NOMO-1 treated with DMSO at 0.1 percent for 48 hours (cell line): ENCODE measurements around the gene TUBB4B.
A peak's percentile ranks its signal among the peaks of the same experiment; 100 is the strongest.
"Not testable (repeated sequence)": the region's sequence is repeated elsewhere in the genome, so short reads cannot be mapped to it uniquely, and the experiment has no call there.

Experiments
- DNase-seq: peaks from one replicate; lab custom pipeline; 2025; ENCODE audit not compliant: unreplicated experiment; lab: John Stamatoyannopoulos, UW

The TUBB4B gene

GRCh38 chr9:137236238-137236935 is 4.7 kb upstream of the TUBB4B start:
- DNase-seq = peak; percentile 91

GRCh38 chr9:137236936-137237421 is 4.1 kb upstream of the TUBB4B start:
- DNase-seq = no peak

GRCh38 chr9:137237759-137238726 is 3.0 kb upstream of the TUBB4B start:
- no peak for DNase-seq

- DNase-seq = not testable (repeated sequence)
Measured at GRCh38 chr9:137239541-137240200, 1.4 kb upstream of the TUBB4B start.

GRCh38 chr9:137240318-137240840 is 708 bp upstream of the TUBB4B start:
- DNase-seq = peak; percentile 81

- peak; percentile 48 for DNase-seq
Measured at GRCh38 chr9:137241490-137242268, 592 bp downstream of the TUBB4B start.

- DNase-seq = no peak
Measured at GRCh38 chr9:137242269-137243203, 1.4 kb downstream of the TUBB4B start.

- not testable (repeated sequence) for DNase-seq
Measured at GRCh38 chr9:137243266-137243625, 2.2 kb downstream of the TUBB4B start.

GRCh38 chr9:137243626-137244485 is 2.8 kb downstream of the TUBB4B start:
- no peak for DNase-seq

- no peak for DNase-seq
Measured at GRCh38 chr9:137244486-137245449, 3.7 kb downstream of the TUBB4B start.

GRCh38 chr9:137245450-137246421 is 4.6 kb downstream of the TUBB4B start:
- no peak for DNase-seq

GRCh38 chr9:137247135-137247915 is 6.2 kb downstream of the TUBB4B start:
- no peak for DNase-seq

GRCh38 chr9:137247916-137248175 is 6.8 kb downstream of the TUBB4B start:
- DNase-seq = no peak

- DNase-seq = no peak
Measured at GRCh38 chr9:137250329-137251193, 9.5 kb downstream of the TUBB4B start.

GRCh38 chr9:137251194-137251461 is 10.0 kb downstream of the TUBB4B start, which contains the start of gene STPG3:
Gene STPG3 (plus strand): TSS chr9:137251286. CDS start chr9:137251287, 1 bp downstream.
- no peak for DNase-seq
